Left ventricle myocardium inferior (tissue), 1 donor: ENCODE measurements around the gene TMEM132D. TPM values are rescaled to one million over a fixed set of nuclear protein-coding genes. Genes with fewer than 3 reads are reported as not detected.

Source experiments
- DNase-seq: peaks from one replicate; pipeline ENCODE4 v3.0.0-alpha.2; 2020
- H3K27ac ChIP-seq: fragments of 200-600 bp; replicated peaks from 2 replicates; pipeline ENCODE4 v1.8.0; 2021
- H3K27me3 ChIP-seq: fragments of 200-600 bp; 2 replicates; pipeline ENCODE4 v1.8.0; 2021; ENCODE audit warnings: low read depth
- H3K36me3 ChIP-seq: fragments of 200-600 bp; 2 replicates; pipeline ENCODE4 v1.8.0; 2021
- H3K4me1 ChIP-seq: fragments of 200-600 bp; 2 replicates; pipeline ENCODE4 v1.8.0; 2021
- H3K4me3 ChIP-seq: fragments of 200-600 bp; 2 replicates; pipeline ENCODE4 v1.8.0; 2021; ENCODE audit warnings: mild to moderate bottlenecking, moderate library complexity
- H3K9me3 ChIP-seq: fragments of 200-600 bp; replicated peaks from 2 replicates; pipeline ENCODE4 v1.8.0; 2021
- CTCF ChIP-seq: fragments of 200-600 bp; IDR thresholded peaks from 2 replicates; pipeline ENCODE4 v1.8.0; 2021; ENCODE audit warnings: antibody characterized with exemption, mild to moderate bottlenecking, borderline replicate concordance
- intact Hi-C: fragments of 100-400 bp; cut with micrococcal nuclease; formaldehyde crosslinking; loops from one replicate; pipeline ENCODE4 v1.11.0; 2022
- total RNA-seq: library from RNA; stranded (reverse); fragmentation: NEBNext Ultra II Directional; extraction: Animal tissue kit (Norgen Biotek cat#: 25700); gene quantifications from one replicate; pipeline ENCODE4 v1.2.1, GENCODE V29; 2021
- donor health status: DM: no; HTN: yes; CAD: no; lungs with severe emphysema.

TMEM132D gene
- total RNA-seq, 1 donor from 2014 or later, result not detected

- no peak for DNase-seq
- H3K27me3 ChIP-seq, result peaks cover 5% of the 10 kb centered on the region
- no peak overlapping the region for H3K4me3 ChIP-seq
- H3K9me3 ChIP-seq, result no peaks in the 10 kb centered on the region
- intact Hi-C loops, result no loop called here
- H3K4me1 ChIP-seq, result no peaks in the 10 kb centered on the region
- H3K27ac ChIP-seq, result no peak overlapping the region
- TF ChIP-seq CTCF, result no peak
- no peaks in the 10 kb centered on the region for H3K36me3 ChIP-seq
Observed at GRCh38 chr12:129665414-129665813, 238.4 kb downstream of the TMEM132D start.

GRCh38 chr12:129662234-129662633, 241.6 kb downstream of the TMEM132D start:
- intact Hi-C loops, result no loop called here
- no peak for TF ChIP-seq CTCF

GRCh38 chr12:129660946-129661345, 242.9 kb downstream of the TMEM132D start:
- no peaks in the 10 kb centered on the region for H3K4me1 ChIP-seq
- H3K36me3 ChIP-seq, result no peaks in the 10 kb centered on the region
- TF ChIP-seq CTCF, result no peak
- H3K4me3 ChIP-seq, result no peak overlapping the region
- no peak overlapping the region for H3K27ac ChIP-seq
- DNase-seq, result no peak
- H3K9me3 ChIP-seq, result no peaks in the 10 kb centered on the region
- intact Hi-C loops, result no loop called here
- peaks cover 9% of the 10 kb centered on the region for H3K27me3 ChIP-seq

More at GRCh38 chr12:129662234-129662633, 241.6 kb downstream of the TMEM132D start:
- H3K4me3 ChIP-seq, result no peak overlapping the region
- H3K27me3 ChIP-seq, result peaks cover 5% of the 10 kb centered on the region
- DNase-seq, result no peak
- H3K27ac ChIP-seq, result no peak overlapping the region
- H3K36me3 ChIP-seq, result no peaks in the 10 kb centered on the region
- no peaks in the 10 kb centered on the region for H3K4me1 ChIP-seq
- no peaks in the 10 kb centered on the region for H3K9me3 ChIP-seq

- H3K36me3 ChIP-seq, result no peaks in the 10 kb centered on the region
- intact Hi-C loops, result no loop called here
- no peak for DNase-seq
- H3K9me3 ChIP-seq, result no peaks in the 10 kb centered on the region
- H3K27me3 ChIP-seq, result peaks cover 9% of the 10 kb centered on the region
- H3K27ac ChIP-seq, result no peak overlapping the region
- no peaks in the 10 kb centered on the region for H3K4me1 ChIP-seq
- no peak for TF ChIP-seq CTCF
- H3K4me3 ChIP-seq, result no peak overlapping the region
Observed at GRCh38 chr12:129659961-129660622, 243.7 kb downstream of the TMEM132D start.

- H3K36me3 ChIP-seq, result no peaks in the 10 kb centered on the region
- peaks cover 5% of the 10 kb centered on the region for H3K27me3 ChIP-seq
- no peak overlapping the region for H3K4me3 ChIP-seq
- H3K4me1 ChIP-seq, result no peaks in the 10 kb centered on the region
- H3K27ac ChIP-seq, result no peak overlapping the region
- no peak for DNase-seq
- intact Hi-C loops, result no loop called here
- no peak for TF ChIP-seq CTCF
- H3K9me3 ChIP-seq, result peaks cover 15% of the 10 kb centered on the region
Observed at GRCh38 chr12:129657179-129657578, 246.6 kb downstream of the TMEM132D start.
